RWPE1 (cell line): ENCODE measurements around the gene GRAP2.

Source experiments
- CTCF ChIA-PET: fragments of 350-600 bp; sonication (Branson Sonifier 250); formaldehyde crosslinking; extraction: SDS; loops from one replicate; lab custom pipeline; 2021; lab: Yijun Ruan, JAX
- POLR2A ChIA-PET: fragments of 400-600 bp; formaldehyde crosslinking; extraction: SDS; loops from one replicate; lab custom pipeline; 2020; ENCODE audit warnings: antibody characterized with exemption; ENCODE audit not compliant: low non-redundant PET; lab: Yijun Ruan, JAX
- DNase-seq: peaks from one replicate; pipeline ENCODE4 v3.0.0; 2012; ENCODE audit warnings: low spot score
- H3K27ac ChIP-seq: fragments of 450-650 bp; 2 replicates; pipeline ENCODE4 v1.5.1; 2017
- TF ChIP-seq, protein P1 (sequence below): fragments of 450-650 bp; conservative IDR thresholded peaks from 2 replicates; pipeline ENCODE4 v1.5.1; 2017; ENCODE audit warnings: low read depth, mild to moderate bottlenecking

Gene GRAP2

DNA sequence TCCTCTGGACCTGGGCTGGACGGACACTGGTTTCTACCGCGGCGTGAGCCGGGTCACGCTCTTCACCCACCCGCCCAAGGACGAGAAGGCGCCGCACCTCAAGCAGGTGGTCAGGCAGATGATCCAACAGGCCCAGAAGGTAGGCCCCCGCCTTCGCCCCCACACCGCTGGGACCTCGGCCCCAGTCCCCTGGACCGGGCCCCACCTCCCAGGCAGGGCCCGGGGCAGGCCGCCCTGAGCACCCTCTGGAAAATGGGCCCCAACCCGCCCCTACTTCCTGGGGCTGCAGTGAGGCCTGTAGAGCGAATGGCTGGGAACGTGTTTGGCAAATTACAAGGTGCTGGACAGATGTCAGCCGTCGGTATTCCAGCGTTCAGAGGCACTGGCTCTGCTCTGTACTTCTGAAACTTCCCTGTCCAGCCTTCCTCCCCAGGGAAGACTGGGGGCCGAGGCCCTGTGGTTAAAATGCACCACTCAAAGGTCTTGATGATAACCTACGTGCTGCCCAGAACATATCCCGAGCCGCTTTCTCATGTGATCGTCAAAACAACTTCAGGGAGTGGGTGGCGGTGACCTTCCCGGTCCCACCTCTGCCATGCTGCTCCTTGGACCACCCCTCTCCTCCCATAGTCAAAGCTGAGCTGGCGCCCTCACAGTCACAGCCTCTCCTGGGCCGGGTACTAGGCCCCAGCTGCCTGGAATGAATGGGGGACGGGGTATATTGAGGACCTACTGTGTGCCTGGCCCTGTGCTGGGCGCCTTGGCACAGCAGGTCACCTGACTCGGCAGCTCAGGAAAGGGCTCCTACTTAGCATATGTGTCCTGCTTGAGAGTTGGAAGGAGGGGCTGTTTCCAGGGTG, 94.7 kb downstream of the GRAP2 start:
- POLR2A ChIA-PET: no interaction called here
- CTCF ChIA-PET: interaction anchor here (0.6 kb wide), 2 partner anchors 29 to 36 kb away, joined by 3 to 4 read pairs; no protein-coding TSS in a partner anchor
- H3K27ac ChIP-seq: peak overlapping the region; percentile 16; the same call in 1 of the 2 replicates

DNA sequence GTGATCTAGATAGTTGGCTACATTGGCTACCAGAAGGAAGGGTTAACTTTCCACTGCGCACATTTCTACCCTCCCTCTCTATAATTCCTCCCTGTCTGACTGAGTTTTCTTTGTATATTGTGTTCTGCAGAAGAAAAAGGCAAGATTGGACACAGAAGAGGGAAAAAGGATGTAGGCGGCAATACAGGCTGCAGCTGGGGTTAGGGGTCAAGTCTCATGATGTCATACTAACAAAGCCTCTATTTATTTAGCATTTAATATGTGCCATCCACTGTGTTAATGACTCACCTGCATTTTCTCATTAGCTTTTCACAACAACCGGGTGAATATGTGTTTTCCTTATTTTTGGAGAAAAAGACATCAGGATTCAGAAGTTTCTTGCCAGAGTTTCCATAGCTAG, 95.8 kb downstream of the GRAP2 start:
- no peak overlapping the region for H3K27ac ChIP-seq
- ChIA-PET CTCF (no interaction called here), POLR2A (no interaction called here)
- TF ChIP-seq, protein P1, sequence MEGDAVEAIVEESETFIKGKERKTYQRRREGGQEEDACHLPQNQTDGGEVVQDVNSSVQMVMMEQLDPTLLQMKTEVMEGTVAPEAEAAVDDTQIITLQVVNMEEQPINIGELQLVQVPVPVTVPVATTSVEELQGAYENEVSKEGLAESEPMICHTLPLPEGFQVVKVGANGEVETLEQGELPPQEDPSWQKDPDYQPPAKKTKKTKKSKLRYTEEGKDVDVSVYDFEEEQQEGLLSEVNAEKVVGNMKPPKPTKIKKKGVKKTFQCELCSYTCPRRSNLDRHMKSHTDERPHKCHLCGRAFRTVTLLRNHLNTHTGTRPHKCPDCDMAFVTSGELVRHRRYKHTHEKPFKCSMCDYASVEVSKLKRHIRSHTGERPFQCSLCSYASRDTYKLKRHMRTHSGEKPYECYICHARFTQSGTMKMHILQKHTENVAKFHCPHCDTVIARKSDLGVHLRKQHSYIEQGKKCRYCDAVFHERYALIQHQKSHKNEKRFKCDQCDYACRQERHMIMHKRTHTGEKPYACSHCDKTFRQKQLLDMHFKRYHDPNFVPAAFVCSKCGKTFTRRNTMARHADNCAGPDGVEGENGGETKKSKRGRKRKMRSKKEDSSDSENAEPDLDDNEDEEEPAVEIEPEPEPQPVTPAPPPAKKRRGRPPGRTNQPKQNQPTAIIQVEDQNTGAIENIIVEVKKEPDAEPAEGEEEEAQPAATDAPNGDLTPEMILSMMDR: no peak
- no peak for DNase-seq

More for the DNA sequence above, 94.7 kb downstream of the GRAP2 start:
- no peak for DNase-seq
- TF ChIP-seq, protein P1: no peak

DNA sequence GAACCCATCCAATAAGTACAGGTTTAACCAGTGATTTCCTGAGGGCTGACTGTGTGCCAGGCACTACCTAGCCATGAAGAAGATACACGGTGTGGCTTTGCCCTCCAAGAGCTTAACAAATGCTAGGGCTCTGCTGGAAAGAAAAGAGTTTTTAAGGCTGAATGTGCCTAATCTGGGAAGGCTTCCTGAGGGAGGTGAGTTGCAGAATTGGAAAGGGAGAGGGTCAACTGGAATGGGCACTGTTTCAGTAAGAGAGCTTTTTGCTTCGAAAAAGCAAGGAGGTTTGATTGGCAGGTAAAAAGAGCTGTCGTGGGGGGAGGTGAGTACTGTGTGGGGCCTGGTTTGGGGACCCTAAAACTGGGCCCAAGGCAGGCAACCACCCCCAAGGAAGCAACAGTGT, 96.5 kb downstream of the GRAP2 start:
- ChIA-PET POLR2A (no interaction called here), CTCF (no interaction called here)
- no peak for DNase-seq
- peak overlapping the region; percentile 89 for H3K27ac ChIP-seq
- TF ChIP-seq, protein P1: no peak

DNA sequence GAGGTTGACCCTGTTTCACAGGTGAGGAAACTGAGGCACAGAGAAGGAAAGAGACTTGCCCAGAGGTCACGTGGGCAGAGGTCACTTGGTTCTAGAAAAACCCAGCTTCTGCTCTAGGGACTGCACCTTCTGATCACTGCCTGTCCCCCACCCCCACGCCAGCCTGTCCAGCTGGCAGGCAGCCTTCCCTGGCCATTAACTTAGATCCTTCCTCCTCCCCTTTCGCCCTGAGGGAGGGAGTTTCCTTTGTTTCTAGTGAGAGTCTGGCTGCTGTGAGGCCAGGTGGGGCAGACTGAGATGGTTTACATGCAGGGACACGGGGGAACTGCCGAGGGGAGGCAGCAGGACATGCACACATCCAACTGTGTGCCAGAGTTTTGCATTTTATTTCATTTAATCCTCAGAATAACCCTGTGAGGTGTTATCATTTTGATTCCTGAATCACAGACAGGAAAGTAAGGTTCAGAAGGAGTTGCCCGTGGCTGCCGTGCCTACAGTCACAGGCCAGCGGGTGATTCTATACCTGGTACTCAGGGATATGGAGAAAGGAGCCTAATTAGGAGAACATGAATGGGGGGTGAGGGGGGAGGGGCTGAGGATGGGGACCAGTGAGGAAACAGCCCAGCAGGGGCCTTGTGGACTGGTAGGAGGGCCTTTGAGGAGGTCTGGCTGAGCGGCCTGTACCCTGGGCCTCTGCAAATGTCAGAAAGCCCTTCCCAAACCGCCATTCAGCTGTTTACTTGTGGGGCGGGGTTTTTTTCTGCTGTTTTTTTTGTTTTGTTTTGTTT, 97.2 kb downstream of the GRAP2 start:
- peak overlapping the region; percentile 89 for H3K27ac ChIP-seq
- peak; percentile 74 for DNase-seq
- CTCF ChIA-PET: interaction anchor here (0.5 to 0.6 kb wide), 2 partner anchors 10 to 40 kb away, joined by 3 to 6 read pairs; no protein-coding TSS in a partner anchor
- POLR2A ChIA-PET: no interaction called here
- TF ChIP-seq, protein P1: no peak

DNA sequence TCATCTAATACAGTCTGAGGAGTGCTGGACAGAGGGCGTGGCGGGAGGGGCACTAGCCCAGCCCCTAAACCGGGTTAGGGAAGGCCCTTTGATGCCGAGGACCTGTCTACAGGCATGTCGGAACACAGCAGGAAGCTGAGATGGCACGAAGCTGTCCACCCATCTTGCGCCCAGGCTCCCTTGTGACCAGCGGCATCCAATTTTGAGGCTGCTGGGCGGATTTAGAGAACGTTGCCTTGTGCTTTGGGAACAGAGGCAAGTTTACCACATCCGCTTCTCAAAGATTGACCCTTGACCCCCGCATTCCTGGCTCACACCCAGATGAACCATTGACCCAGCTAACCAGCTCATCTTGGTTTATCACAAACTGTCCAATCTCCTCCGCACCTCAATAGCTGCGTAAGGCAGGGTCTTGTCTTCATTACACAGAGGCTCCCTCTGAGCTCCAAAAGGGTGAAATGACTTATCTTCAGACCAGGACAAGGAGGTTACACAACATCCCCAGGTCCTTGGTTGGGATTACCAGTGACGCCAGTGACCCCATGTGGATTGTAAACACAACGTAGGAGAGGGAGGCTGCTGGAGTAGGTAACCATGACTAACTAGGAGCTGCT, 98.4 kb downstream of the GRAP2 start:
- ChIA-PET POLR2A (no interaction called here), CTCF (interaction anchor here (0.6 to 1.1 kb wide), 4 partner anchors 14 to 470 kb away, joined by 3 read pairs; no protein-coding TSS in a partner anchor)
- TF ChIP-seq, protein P1: no peak
- peak; percentile 64 for DNase-seq
- H3K27ac ChIP-seq: peak overlapping the region; percentile 89

DNA sequence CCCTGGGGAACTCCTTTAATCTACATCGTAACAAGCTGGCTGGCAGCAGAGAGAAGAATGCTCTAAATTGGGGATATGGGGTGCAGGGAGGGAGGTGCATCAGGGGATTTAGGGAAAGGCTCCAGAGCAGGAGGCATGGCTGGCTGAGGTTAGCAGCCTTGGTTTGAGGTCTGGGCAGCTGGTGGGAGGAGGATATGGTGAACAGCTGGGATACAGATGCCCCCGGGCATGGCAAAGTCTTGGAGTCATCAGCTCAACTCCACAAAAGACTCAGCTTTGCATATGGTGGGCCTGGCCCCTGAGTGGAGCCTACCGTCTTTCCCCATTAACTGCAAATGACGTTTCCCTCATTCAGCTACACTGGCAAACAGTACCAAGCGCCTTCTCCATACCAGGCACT, 99.3 kb downstream of the GRAP2 start:
- H3K27ac ChIP-seq: peak overlapping the region; percentile 89
- no peak for DNase-seq
- CTCF ChIA-PET: interaction anchor here (0.6 to 1.1 kb wide), 4 partner anchors 13 to 471 kb away, joined by 3 read pairs; no protein-coding TSS in a partner anchor
- POLR2A ChIA-PET: no interaction called here
- TF ChIP-seq, protein P1: no peak
